Caco-2 (cell line): ENCODE data around the gene TIMP3. TPM values are rescaled to one million over a fixed set of nuclear protein-coding genes. Genes with fewer than 3 reads are reported as not detected.

Experiments
- BruUV-seq: library from RNA; stranded (reverse); fragments of 400-500 nt; replicated peaks from 2 replicates; lab custom pipeline; 2021; lab: Mats Ljungman, UMichigan
- CTCF ChIA-PET: fragments of 300-600 bp; sonication (Branson Sonifier 250); formaldehyde crosslinking; loops from one replicate; lab custom pipeline; 2022; ENCODE audit warnings: antibody characterized with exemption; lab: Charles Lee
- POLR2A ChIA-PET: fragments of 300-600 bp; sonication (Branson Sonifier 250); formaldehyde crosslinking; loops from one replicate; lab custom pipeline; 2022; ENCODE audit warnings: antibody characterized with exemption; lab: Charles Lee
- DNase-seq, 2 experiments: peaks; one replicate each; pipeline versions ENCODE4 v3.0.0 to v3.0.0-alpha.2; 2020 to 2022
- H3K27me3 ChIP-seq: replicated peaks from 2 replicates; pipeline ENCODE4 v1.6.0; 2011; ENCODE audit warnings: low read length; ENCODE audit not compliant: control insufficient read depth, insufficient read depth
- H3K36me3 ChIP-seq: 2 replicates; pipeline ENCODE4 v1.5.1; 2011; ENCODE audit warnings: low read length; ENCODE audit not compliant: control insufficient read depth, insufficient read depth
- H3K4me1 ChIP-seq: fragments of 250-450 bp; sonication (Bioruptor Pico); 2 replicates; pipeline ENCODE4 v1.5.1; 2020; ENCODE audit warnings: mild to moderate bottlenecking
- H3K4me3 ChIP-seq: 2 replicates; pipeline ENCODE4 v1.5.1; 2011; ENCODE audit warnings: low read depth, mild to moderate bottlenecking, control low read depth, low read length
- H3K9me3 ChIP-seq: fragments of 250-450 bp; sonication (Bioruptor Pico); 2 replicates; pipeline ENCODE4 v1.5.1; 2020; ENCODE audit warnings: mild to moderate bottlenecking, moderate library complexity
- H3K27ac Mint-ChIP-seq: one replicate; pipeline ENCODE4 v1.8.0; 2022; ENCODE audit warnings: mixed read lengths; ENCODE audit not compliant: unreplicated experiment
- H3K27me3 Mint-ChIP-seq: one replicate; pipeline ENCODE4 v1.8.0; 2022; ENCODE audit warnings: mixed read lengths; ENCODE audit not compliant: insufficient read depth, unreplicated experiment
- H3K36me3 Mint-ChIP-seq: one replicate; pipeline ENCODE4 v1.8.0; 2022; ENCODE audit warnings: mild to moderate bottlenecking, mixed read lengths; ENCODE audit not compliant: insufficient read depth, unreplicated experiment
- H3K4me1 Mint-ChIP-seq: one replicate; pipeline ENCODE4 v1.8.0; 2022; ENCODE audit warnings: low read depth, mixed read lengths; ENCODE audit not compliant: unreplicated experiment
- H3K4me3 Mint-ChIP-seq: one replicate; pipeline ENCODE4 v1.8.0; 2022; ENCODE audit warnings: mild to moderate bottlenecking, moderate library complexity, mixed read lengths; ENCODE audit not compliant: unreplicated experiment
- H3K9me3 Mint-ChIP-seq: one replicate; pipeline ENCODE4 v1.8.0; 2022; ENCODE audit warnings: mixed read lengths; ENCODE audit not compliant: unreplicated experiment
- intact Hi-C: fragments of 100-400 bp; cut with micrococcal nuclease; formaldehyde crosslinking; loops from one replicate; pipeline ENCODE4 v1.10.0; 2022; ENCODE audit not compliant: unreplicated experiment
- total RNA-seq: library from RNA; stranded (reverse); gene quantifications from 2 replicates; pipeline ENCODE4 v1.2.3, GENCODE V29; 2022
- TF ChIP-seq, protein P1 (sequence below), 2 experiments: fragments of 200-600 bp in 1 of 2; IDR thresholded peaks; 1 replicate in 1 of 2; 2 replicates in 1 of 2; pipeline versions ENCODE4 v1.5.1 to v1.8.0; 2011 to 2022; ENCODE audit warnings: antibody characterized with exemption in 1 of 2, control low read depth in 1 of 2, inconsistent platforms in 1 of 2, low read depth in 1 of 2, low read length in 1 of 2, mild to moderate bottlenecking in 1 of 2, moderate library complexity in 1 of 2; ENCODE audit not compliant: insufficient read depth in 1 of 2, severe bottlenecking in 1 of 2, unreplicated experiment in 1 of 2

TIMP3 gene
- total RNA-seq, 1 experiment from 2014 or later, result 86.4 TPM

DNA sequence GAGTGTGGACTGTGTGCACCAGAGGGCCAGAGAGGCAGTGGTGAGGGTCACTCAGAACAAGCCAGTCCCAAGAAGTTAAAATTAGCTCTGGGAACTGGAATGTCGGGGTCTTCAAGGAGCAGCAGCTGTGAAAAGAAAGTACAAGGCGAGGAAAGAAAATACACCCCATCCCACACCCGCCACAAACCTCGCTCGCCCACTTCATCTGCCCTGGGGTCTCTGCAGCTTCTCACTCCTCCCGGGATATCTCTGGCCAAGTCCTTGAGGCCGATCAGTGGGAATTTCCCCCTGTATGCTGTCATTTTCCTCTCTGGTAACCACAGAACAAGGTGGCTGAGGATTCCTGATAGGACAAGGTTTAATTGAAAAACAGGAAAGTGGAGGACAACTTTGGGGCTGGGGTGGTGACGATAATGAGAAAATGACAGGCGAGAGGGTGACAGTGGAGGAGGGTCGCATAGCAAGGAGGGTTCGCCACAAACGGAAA is 36.3 kb upstream of the TIMP3 start:
- Mint-ChIP-seq H3K36me3 (no peaks in the 10 kb centered on the region), H3K9me3 (no peaks in the 10 kb centered on the region), H3K27me3 (no peaks in the 10 kb centered on the region), H3K27ac (no peak overlapping the region), H3K4me3 (no peak overlapping the region), H3K4me1 (no peaks in the 10 kb centered on the region)
- no peak for DNase-seq
- H3K27me3 ChIP-seq, result no peaks in the 10 kb centered on the region
- no peaks in the 10 kb centered on the region for H3K4me1 ChIP-seq
- H3K4me3 ChIP-seq, result no peak overlapping the region
- no peaks in the 10 kb centered on the region for H3K36me3 ChIP-seq
- ChIA-PET POLR2A (no interaction called here), CTCF (no interaction called here)
- BruUV-seq, result no TSS peak
- TF ChIP-seq, protein P1, sequence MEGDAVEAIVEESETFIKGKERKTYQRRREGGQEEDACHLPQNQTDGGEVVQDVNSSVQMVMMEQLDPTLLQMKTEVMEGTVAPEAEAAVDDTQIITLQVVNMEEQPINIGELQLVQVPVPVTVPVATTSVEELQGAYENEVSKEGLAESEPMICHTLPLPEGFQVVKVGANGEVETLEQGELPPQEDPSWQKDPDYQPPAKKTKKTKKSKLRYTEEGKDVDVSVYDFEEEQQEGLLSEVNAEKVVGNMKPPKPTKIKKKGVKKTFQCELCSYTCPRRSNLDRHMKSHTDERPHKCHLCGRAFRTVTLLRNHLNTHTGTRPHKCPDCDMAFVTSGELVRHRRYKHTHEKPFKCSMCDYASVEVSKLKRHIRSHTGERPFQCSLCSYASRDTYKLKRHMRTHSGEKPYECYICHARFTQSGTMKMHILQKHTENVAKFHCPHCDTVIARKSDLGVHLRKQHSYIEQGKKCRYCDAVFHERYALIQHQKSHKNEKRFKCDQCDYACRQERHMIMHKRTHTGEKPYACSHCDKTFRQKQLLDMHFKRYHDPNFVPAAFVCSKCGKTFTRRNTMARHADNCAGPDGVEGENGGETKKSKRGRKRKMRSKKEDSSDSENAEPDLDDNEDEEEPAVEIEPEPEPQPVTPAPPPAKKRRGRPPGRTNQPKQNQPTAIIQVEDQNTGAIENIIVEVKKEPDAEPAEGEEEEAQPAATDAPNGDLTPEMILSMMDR (IDR thresholded peaks at IDR 0.05; ENCODE audit: insufficient read depth in 1 of 2, low read depth in 1 of 2, low read length in 1 of 2, severe bottlenecking in 1 of 2, unreplicated experiment in 1 of 2), result no peak
- no peaks in the 10 kb centered on the region for H3K9me3 ChIP-seq
- intact Hi-C loops, result no loop called here

DNA sequence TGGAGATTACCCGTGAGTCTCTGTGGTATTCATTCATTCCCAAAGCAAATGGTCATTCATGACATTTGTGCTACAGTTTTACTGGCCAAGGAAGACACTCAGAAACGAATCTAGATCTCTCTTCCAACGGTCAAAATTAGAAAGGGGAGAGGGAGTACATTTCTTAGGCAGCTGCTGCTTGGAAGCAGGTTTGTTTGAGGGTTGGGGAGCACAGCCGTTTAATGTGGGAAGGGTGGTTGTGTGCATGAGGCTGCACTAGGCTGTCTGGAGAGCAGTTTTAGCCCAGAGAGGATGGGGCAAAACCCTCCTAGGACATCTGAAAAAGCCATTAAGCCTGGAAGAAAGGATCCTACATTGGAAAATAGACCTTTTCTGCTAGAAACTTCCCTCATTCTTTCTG is 29.7 kb upstream of the TIMP3 start:
- Mint-ChIP-seq H3K9me3 (peaks cover 9% of the 10 kb centered on the region), H3K4me1 (no peaks in the 10 kb centered on the region), H3K27me3 (no peaks in the 10 kb centered on the region), H3K36me3 (no peaks in the 10 kb centered on the region), H3K4me3 (no peak overlapping the region), H3K27ac (no peak overlapping the region)
- no peaks in the 10 kb centered on the region for H3K27me3 ChIP-seq
- POLR2A ChIA-PET, result no interaction called here
- intact Hi-C loops, result no loop called here
- no peaks in the 10 kb centered on the region; the same call in 1 of the 2 replicates for H3K4me1 ChIP-seq
- H3K9me3 ChIP-seq, result no peaks in the 10 kb centered on the region
- H3K36me3 ChIP-seq, result no peaks in the 10 kb centered on the region
- no TSS peak for BruUV-seq
- TF ChIP-seq, protein P1 (IDR thresholded peaks at IDR 0.05; ENCODE audit: insufficient read depth in 1 of 2, low read depth in 1 of 2, low read length in 1 of 2, severe bottlenecking in 1 of 2, unreplicated experiment in 1 of 2), result no peak
- CTCF ChIA-PET, result no interaction called here
- DNase-seq, result no peak
- no peak overlapping the region for H3K4me3 ChIP-seq

DNA sequence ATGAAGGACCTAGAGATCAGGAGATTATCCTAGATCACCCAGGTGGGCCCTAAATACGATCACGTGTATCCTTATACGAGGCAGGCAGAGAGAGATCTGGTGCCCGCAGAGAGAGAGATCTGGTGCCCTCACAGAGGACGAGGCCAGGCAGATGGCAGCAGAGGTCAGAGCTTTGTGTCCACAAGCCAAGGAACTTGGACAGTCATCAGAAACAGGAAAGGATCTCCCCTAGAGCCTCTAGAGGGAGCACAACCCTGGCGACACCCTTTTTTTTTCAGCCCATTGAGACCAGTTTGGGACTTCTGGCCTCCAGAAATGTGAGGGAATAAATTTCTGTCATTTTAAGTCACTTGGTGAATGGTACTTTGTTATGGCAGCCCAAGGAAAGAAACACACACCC is 25.5 kb upstream of the TIMP3 start:
- Histone ChIP-seq H3K4me1 (peaks cover 11% of the 10 kb centered on the region), H3K4me3 (no peak overlapping the region), H3K27me3 (no peaks in the 10 kb centered on the region), H3K9me3 (no peaks in the 10 kb centered on the region), H3K36me3 (no peaks in the 10 kb centered on the region)
- intact Hi-C loops, result loop anchor here (1.0 kb wide), 2 partner anchors 25 to 47 kb away; partner anchors contain the start of gene TIMP3
- H3K27me3 Mint-ChIP-seq, result no peaks in the 10 kb centered on the region
- ChIA-PET CTCF (interaction anchor here (0.9 to 2.3 kb wide), 2 partner anchors 21 to 114 kb away, joined by 3 to 11 read pairs; no protein-coding TSS in a partner anchor), POLR2A (no interaction called here)
- no TSS peak for BruUV-seq
- H3K9me3 Mint-ChIP-seq, result peaks cover 9% of the 10 kb centered on the region
- H3K4me1 Mint-ChIP-seq, result peaks cover 12% of the 10 kb centered on the region
- TF ChIP-seq, protein P1 (IDR thresholded peaks at IDR 0.05; ENCODE audit: insufficient read depth in 1 of 2, low read depth in 1 of 2, low read length in 1 of 2, severe bottlenecking in 1 of 2, unreplicated experiment in 1 of 2), result peak; percentile 61 to 71
- no peak overlapping the region for H3K27ac Mint-ChIP-seq
- DNase-seq, result peak; percentile 50 to 58
- H3K36me3 Mint-ChIP-seq, result peaks cover 8% of the 10 kb centered on the region
- no peak overlapping the region for H3K4me3 Mint-ChIP-seq
